HG03045 (cell line): ENCODE measurements around the gene RIPK3.
"Not testable (repeated sequence)": the region's sequence is repeated elsewhere in the genome, so short reads cannot be mapped to it uniquely, and the experiment has no call there.

Source experiments
- ATAC-seq: cut with Tn5 transposase; IDR thresholded peaks from one replicate; pipeline ENCODE4 v1.9.1; 2021; ENCODE audit warnings: mild to moderate bottlenecking, moderate library complexity; ENCODE audit not compliant: unreplicated experiment

RIPK3 gene

DNA sequence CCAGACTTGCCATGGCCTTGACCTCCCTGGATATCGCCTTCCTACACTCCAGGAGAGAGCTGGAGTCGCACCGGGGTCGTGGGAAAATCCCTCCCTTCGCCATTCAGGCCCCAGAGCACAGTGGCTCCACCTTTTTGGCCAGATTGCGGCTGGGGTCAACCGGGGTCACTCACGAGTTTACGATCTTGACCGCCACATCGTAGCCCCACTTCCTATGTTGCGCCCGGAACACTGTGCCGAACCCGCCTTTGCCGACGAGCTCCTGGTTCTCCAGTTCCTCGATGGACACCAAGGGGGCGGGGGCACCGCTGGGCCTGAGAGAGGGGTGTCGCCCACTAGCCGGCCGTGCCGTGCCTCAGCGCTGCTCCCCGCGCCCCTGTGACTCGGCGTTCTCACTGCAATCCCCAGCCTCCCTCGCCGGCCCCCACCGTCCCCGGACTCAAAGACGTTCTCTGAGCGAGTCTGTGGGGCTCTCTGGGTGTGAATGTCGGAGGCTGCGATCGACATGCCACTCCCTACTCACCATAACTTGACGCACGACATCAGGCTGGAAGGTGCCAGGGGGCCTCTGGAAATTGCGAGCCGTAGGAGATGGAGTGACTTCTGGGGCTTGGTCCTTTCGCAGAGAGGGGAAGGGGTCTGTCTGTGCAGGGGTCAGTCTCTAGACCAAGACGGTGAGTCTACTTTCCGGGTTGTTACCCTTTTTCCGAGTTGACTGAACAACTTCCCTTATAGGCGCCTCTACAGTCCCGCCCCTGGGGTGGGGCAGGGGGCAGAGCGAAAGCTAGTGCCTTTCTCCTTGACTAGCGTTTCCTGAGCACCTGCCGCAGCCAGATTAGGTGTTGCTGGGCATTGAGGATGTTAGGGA, at the start of gene RIPK3:
Gene RIPK3, minus strand, starts transcription at position 708 of the 868 bp plus-strand sequence. Its CDS starts 165 bp downstream, at position 543.
- peak; percentile 83 for ATAC-seq

DNA sequence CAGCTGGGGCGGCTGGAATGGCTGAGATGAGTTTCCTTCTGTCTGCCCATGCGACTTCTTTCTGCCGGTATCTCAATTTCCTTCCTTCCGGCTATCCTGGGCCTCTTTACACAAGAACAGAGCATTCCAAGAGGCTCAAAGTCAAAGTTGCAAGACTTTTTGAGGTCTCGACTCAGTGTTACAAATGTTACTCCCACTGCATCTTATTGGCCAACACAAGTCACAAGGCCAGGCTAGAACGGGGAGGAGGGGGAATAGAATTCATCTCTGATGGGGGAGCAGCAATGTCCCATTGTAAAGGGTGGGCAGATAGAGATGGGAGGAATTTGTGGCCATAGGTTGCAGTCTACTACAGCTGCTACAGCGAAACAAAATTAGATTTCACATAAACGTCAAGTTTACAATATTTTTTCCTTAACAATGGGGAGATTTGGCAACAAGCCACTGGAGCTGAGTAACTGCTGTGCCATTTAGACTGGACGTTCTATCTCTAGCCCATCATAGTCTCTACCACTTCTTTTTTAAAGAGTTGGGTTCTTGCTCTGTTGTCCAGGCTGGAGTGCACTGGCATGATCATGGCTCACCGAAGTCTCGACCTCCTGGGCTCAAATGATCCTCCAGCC, 49.5 kb upstream of the RIPK3 start:
- no peak for ATAC-seq

GRCh38 chr14:24388474-24389179, 48.8 kb upstream of the RIPK3 start:
- no peak for ATAC-seq

DNA sequence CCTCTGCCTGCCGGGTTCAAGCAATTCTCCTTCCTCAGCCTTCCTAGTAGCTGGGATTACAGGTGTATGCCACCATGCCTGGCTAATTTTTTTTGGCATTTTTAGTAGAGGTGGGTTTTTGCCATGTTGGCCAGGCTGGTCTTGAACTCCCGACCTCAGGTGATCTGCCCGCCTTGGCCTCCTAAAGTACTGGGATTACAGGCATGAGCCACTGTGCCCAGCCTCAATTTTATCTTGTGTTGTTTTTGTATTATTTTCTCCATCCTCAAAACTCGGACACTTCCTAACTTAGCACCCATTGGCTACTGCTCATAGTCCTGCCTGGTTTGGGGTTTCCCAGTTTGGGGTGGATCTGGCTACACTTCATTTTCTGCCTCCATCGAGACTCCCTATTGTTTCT, 47.8 kb upstream of the RIPK3 start:
- ATAC-seq: not testable (repeated sequence)

GRCh38 chr14:24387009-24387345, 47.2 kb upstream of the RIPK3 start:
- ATAC-seq: no peak

- ATAC-seq: no peak
These were observed 45.7 kb upstream of the RIPK3 start for GRCh38 chr14:24385524-24385923.

DNA sequence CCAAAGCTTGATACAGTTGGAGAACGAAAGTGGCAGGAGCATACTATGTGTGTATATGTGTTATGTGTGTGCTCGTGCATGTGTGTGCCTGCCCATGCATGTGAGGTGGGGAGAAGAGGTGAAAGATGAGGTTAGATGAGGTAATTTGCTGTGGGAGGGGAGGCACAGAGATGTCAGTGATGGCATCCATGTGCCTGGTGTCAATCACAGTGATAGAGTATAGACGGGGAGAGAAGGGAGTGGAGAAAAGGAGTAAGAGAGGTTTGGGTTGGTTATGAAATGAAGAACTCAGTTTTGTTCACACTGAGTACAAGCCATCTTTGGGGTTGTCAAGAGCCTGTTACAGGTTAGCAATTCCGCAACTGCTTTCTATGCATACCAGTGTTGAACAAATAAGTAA, 44.4 kb upstream of the RIPK3 start:
- no peak for ATAC-seq

DNA sequence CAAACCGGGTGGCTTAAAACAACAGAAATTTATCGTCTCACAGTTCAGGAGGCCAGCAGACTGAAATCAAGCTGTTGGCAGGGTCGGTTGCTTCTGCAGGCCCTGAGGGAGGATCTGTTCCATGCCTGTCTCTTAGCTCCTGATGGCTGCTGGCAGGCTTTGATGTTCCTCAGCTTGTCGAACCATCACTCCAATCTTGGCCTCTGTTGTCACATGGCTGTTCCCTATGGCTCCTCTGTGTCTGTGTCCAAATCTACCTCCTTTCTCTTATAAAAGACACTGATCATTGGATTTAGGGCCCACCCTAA, 42.2 kb upstream of the RIPK3 start:
- no peak for ATAC-seq

- ATAC-seq: no peak
These were observed 41.7 kb upstream of the RIPK3 start for GRCh38 chr14:24381363-24382063.

DNA sequence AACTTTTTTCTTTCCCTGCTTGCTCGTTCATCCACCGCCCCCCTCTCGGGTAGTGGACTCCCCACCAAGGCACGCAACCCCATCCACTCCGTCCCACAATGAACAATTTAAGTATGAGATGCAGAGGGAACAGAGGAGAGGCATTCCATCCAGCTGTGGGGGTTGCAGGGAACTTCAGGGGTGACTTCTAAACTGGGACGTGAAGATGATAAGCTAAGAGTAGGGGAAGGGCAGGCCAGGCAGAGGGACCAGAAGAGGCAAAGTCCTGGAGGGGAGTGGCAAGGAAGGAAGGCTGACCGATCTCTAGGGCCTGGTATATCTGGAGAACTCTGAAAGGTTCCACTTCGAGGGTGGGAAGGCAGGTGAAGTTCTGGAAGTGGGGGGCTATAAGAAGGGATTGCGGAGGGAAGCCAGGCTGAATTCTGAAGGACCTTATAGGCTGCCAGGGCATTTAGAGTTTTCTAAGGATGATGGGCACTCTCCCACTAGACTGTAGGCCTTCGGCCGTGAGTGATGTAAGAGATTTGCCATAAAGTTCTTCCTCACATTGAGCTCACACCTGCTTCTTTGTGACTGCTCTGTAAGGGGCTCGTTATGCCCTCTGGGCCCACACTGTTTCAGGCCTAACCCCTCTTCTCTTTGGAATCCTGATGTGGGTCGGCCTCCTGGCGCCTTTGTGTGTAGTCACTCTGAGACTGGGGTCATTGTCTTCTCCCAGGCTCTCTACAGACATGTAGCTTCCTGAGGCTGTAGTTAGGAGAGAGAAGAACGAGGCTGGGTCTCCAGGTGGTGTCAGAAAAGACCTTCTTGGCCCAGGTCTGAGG, 40.3 kb upstream of the RIPK3 start:
- ATAC-seq: no peak

- no peak for ATAC-seq
These were observed 39.5 kb upstream of the RIPK3 start for GRCh38 chr14:24378981-24379906.

DNA sequence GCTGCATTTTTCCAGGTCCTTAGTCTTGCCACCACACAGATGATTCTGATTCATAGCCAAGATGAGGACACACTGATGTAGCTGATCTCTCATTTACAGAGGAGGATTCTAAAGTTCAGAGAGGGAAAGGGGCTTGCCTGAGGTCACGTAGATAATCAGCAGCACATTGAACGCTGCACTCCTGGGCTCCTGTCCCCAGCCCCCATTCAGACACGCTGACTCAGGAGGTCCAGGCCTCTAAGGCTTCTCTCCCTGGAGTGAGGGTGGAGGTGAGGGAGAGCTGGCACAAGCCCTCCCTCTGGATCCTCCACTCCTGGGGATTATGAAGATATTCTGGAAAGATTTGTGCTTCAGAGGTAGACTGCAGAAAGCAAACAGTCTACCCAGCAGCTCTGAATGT, 38.5 kb upstream of the RIPK3 start:
- no peak for ATAC-seq

DNA sequence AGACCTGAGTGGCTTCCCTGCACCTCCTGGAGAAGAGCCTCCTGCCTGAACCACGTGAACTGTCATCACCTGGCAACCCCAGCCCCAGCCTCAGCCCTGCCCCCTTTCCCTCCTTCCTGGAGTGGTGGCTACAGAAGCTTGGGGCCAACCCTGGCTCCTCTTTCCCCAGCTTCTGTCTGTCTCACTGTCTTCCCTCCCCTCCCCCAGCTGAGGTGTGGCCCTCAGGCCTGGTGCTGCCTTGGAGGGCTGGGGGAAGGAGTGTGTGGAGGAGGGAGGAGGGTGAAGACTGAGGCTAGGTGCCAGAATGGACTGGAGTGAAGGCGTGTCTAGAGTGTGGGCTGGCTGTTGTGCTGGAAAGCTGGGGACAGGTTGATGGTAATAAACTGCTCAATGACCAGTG, 37.9 kb upstream of the RIPK3 start:
- ATAC-seq: no peak

- ATAC-seq: no peak
These were observed 37.3 kb upstream of the RIPK3 start for GRCh38 chr14:24377126-24377525.

DNA sequence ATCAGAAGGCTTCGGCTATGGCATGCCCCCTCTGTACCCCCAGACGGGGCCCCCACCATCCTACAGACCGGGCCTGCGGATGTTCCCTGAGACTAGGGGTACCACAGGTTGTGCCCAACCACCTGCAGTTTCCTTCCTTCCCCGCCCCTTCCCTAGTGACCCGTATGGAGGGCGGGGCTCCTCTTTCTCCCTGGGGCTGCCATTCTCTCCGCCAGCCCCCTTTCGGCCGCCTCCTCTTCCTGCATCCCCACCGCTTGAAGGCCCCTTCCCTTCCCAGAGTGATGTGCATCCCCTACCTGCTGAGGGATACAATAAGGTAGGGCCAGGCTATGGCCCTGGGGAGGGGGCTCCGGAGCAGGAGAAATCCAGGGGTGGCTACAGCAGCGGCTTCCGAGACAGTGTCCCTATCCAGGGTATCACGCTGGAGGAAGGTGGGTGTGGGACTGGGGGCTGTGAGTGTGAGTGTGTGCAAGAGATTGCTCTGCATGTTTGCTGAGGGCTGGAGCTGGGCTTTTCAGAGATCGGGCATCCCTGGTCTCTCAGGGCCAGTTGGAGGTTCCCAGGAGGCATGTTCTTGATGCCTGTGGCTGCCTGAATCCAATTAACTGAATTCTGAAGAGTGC, 36.8 kb upstream of the RIPK3 start:
- no peak for ATAC-seq

- no peak for ATAC-seq
These were observed 33.1 kb upstream of the RIPK3 start for GRCh38 chr14:24372701-24373416.

DNA sequence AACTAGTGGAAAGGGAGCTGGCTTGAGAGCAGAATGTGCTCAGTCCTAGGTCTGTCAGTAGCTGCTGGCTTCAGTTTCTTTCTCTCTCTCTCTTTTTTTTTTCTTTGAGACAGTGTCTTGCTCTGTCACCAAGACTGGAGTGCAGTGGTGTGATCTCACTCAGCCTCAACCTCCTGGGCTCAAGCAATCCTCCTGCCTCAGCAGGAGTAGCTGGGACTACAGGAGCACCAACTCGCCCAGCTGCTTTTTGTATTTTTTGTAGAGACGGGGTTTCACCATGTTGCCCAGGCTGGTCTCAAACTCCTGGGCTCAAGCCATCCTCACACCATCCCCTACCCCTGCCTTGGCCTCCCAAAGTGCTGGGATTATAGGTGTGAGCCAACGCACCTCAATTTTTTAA, 31.8 kb upstream of the RIPK3 start:
- ATAC-seq: not testable (repeated sequence)

DNA sequence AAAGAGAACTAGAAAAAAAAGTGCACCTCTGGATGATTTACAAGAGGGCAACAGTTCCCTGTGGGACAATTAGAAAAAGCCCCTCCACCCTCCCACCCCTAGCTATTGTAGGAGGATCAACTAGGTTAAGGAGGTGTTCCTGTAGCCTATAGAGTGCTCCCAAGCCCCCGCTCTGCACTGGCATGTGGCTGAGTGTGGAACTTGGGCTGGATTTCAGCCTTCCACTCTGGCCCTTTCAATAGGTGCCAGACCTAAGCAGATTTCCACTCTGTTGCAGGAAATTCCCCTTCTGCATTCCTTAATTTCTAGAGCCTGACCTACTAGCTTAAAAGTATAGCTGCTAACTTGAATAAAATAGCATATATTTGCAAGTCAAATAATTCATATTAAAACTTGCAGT, 31.0 kb upstream of the RIPK3 start:
- no peak for ATAC-seq
